Activated T-helper 9 cell treated with anti-CD3 and anti-CD28 coated beads, Interleukin-2, amount 50 U/mL, for 16 hours (primary cell): Measurements from ENCODE around the gene CDH4.

Experiments
- DNase-seq: peaks from one replicate; pipeline ENCODE4 v3.0.0-alpha.2; 2020; ENCODE audit warnings: low read depth

CDH4 gene

DNA sequence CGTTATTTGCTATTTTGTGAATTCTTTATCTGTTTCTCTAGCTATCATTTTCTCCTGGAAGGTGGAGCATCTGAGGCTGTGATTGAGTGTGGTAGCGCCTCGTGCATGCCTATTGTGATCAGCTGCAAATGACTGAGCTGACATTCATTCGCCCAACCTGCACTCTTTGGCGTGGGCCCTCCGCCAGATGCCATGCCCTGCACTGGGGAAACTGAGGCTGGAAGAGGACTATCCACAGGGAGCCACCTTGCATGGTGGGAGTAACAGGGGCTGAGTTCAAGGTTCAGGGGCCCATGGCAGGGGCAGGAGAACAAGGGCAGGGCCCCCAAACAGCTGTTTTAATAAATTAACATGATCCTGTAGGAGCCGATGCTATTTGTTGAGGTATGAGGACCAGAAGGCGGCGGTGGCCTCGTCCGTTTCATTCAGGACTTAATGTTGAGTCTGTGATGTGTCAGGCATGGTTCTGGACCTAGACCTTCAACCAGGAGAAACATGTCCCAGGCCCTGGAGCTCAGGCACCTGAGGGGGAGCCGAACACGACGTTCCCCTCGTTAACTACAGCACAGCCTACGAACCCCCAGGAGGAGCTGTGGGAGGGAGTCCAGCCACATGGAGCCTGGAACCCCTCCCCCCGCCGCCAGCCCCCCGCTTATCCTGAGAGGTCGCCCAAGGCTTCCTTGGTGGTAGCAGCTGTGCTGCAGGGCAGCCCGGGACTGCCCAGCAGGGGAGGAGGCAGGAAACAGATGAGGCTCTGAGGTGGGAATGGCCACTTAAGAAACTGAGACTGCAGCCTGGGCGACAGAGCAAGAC is 242.9 kb downstream of the CDH4 start:
- no peak for DNase-seq

DNA sequence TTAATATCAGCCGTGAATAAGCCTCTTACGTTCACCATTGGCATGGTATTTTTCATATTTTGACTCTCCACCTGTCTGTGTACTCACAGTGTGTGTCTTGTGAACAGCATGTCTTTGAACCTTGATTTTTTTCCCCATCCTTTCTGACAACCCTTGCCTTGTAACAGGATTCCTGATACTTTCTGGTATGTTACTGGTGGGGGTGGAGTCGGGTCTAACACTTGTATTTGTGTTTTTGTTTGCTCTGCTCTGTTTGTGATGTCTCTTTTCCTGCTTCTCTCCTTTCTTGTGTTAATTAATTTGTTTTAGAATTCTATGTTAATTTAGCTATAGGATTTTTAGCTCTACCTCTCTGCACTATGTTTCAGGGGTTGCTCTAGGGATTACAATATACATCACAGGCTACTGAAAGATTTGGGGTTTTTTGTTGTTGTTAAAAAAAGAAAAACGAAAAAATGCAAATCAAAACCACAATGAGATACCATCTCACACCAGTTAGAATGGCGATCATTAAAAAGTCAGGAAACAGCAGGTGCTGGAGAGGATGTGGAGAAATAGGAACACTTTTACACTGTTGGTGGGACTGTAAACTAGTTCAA is 245.1 kb downstream of the CDH4 start:
- no peak for DNase-seq

DNA sequence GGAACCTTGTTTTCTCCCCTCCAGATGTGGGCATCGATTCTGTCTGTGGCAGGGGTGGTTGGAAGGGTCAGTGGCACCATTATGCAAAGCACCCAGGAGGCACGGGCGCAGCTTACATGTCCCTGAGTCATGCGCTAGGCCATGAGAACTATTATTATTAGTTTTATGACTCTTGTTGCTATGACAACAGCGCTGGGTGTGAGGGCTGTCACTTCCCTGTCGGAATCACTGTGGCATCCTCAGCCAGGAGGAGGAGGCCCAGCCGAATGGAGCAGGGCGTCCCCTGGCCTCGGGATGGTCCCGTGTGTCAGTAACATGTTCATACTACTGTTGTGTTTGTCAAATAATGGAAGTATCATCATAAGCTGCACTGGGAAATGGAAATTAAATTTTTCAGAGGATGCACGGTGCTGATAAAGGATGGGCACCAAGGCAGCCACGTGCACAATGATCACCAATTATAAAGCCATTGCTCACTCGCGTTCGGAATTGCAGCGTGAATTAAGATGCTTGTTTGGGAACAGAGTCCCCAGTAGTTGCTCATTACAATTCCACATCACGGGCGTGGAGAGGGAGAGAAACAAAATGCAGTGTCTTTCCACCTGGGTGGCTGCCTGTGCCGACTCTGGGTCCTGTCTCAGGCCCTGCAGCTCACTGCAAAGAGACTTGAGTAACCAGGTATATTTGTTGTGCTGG is 247.9 kb downstream of the CDH4 start:
- DNase-seq: no peak

DNA sequence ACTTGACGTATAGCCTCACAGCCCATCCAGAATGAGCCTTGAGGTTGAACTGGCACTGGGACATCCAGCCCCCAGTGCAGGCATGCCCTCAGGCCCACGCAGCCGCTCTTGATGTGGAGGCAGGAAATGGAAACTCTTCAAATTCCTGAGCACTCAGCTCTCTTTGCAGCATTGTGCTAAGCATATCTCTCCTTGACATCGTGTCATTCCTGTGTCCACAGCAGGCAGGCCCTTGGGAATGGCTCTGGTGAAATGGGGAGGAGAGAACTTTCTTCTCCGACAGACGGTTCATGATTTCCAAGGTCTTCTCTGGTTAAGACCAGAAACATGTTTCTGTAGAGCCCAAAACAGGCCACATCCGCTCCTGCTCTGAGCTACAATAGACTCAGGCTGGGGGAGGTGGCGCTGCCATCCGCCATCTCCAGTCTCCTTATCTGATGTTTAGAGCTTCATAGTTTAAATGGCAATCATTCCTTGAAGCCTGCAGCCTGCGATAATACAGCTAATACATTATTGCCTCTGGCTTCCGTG is 248.8 kb downstream of the CDH4 start:
- DNase-seq: no peak

DNA sequence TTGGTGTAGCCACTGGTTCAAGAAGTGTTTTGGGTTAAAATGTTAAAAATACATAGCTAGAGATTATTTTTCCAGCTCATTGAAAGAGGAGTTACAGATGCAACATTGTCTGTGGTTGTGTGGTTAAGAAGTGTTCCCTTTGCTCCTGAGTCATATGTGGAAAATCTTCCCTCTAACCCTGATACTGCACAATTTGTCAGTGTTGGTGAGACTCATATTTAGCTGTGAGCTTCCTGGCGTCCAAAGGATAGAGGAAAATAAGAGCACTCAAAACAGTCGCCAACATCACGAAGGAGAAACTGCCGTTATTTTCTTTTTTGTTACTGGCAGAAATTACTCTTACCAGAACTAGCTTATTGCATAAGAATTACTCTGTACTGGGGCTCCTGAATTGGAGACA is 250.4 kb downstream of the CDH4 start:
- DNase-seq: no peak

DNA sequence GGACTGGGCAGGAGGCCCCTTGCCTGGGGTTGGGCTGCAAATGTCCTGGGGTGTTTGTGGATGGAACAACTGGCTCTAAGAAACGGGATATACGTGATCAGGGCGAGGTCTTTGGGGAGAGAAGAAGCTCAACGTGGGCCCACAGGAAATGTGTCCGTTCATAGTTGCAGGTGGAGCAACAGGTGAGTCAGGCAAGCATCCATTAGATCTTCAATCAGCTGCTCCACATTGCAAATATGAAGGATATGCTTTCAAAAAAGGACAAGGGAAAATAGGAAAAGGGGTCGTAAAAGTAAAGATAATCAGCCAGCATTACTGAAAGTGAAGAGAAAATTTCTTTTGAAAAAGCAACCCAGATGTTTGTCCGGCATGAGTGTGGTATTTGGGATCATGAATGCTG is 251.0 kb downstream of the CDH4 start:
- no peak for DNase-seq

DNA sequence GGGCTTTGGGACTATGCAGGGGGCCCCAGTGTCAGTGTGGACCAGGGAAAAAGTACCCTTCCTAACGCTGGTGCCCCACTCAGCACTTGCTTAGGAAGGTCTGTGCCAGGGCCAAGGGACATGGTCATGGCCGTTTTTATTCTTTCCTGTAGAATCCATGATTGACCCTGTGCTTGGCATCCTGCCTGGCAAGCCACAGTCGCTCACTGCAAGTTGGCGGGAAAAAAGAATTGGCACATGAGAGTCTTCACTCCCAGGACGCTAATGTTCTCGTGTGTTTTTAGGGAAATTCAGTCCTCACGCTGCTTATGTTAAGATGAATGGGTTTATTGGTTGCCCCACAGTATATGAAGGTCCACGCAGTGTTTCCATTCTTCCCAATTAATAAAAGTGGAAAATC is 253.4 kb downstream of the CDH4 start:
- DNase-seq: no peak

DNA sequence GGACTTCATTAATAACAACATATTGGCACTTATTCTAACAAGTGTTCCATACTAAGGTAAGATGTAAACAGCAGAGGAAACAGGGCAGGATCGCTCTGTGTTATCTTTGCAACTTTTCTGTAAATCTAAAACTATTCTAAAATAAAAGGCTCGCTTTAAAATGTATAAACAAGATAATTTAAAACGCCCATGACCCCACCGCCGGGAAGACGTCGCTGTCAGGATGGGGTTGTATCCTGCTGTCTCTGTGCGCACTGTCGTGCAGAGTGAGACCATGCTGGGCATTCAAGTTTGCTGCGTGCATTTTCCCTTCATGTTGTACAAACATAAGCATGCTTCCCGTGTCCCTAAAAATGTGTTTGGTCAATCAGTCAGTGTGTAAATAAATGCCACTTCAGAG is 255.7 kb downstream of the CDH4 start:
- DNase-seq: no peak

DNA sequence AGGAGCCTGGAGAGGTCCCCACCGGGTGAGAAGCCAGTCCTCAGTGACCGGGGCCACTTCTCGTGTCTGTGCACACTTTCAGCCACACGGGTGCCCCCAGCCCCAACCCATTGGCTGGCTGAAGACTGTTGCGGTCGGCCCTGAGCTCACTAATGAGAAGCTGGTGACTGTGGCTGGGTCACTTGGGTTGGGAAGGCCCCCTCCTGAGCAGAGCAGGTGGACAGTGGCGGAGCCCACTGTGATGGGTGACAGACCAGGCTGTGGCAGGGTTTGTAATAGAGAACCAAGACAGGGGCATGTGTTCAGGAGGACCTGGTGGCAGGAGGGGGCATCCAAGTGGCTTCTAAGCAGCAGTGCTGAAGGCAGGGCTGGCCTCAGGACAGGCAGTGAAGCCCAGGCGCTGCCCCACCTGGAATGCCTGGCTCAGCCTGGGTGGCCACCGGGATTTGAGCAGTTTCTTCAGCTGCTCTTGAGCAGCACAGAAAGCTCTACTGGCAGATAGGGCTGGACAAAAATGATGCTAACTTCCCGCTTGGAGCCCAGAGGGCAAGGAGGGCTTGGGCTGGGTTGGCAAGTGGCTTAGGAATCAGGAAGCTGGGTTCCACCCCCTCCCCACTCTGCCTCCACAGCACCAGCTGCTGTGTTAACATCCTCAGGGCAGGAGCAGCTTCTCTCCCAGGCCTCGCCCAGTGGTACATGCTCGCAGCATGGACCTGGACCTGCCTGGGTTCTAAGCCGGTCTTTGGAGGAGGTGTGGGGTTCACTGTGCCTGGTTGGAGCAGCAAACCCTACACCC is 256.4 kb downstream of the CDH4 start:
- DNase-seq: no peak

DNA sequence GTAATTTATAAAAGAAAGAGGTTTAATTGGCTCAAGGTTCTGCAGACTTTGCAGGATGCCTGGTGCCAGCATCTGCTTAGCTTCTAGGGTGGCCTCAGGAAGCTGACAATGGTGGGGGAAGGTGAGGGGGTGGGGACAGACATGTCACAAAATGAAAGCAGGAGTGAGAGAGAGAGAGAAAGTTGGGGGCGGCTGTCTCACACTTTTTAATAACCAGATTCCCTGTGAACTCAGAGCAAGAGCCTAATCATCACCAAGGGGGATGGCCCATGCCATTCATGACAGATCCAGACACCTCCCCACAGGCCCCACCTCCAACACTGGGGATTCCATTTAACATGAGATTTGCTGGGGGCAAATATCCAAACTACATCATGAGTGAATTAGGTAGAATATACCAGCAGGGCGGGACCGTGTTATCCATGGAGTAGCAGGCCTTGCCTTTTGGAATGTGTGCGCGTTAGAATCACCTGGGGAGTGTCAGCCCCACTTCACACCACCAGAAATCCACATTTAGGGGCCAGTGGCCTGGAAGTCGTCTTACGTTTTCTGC is 258.8 kb downstream of the CDH4 start:
- DNase-seq: no peak

DNA sequence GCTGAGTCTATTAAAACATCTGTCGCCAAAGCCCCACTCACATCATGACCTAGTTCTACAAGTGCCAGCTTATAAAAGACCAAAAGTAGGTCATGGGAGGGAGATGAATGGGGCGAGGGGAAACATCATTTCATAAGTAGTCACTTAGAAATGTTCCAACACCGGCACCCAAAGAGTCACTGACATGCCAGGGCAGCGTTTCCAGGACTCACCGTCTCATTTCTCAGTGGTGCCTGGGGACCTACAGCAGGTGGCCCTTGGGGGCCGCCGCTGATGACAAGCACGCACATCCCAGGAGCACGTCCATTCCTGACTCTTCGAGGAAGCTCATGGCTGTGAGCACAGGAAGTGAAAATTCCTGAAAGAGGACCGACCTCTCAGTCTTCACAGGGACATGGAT is 260.4 kb downstream of the CDH4 start:
- no peak for DNase-seq

DNA sequence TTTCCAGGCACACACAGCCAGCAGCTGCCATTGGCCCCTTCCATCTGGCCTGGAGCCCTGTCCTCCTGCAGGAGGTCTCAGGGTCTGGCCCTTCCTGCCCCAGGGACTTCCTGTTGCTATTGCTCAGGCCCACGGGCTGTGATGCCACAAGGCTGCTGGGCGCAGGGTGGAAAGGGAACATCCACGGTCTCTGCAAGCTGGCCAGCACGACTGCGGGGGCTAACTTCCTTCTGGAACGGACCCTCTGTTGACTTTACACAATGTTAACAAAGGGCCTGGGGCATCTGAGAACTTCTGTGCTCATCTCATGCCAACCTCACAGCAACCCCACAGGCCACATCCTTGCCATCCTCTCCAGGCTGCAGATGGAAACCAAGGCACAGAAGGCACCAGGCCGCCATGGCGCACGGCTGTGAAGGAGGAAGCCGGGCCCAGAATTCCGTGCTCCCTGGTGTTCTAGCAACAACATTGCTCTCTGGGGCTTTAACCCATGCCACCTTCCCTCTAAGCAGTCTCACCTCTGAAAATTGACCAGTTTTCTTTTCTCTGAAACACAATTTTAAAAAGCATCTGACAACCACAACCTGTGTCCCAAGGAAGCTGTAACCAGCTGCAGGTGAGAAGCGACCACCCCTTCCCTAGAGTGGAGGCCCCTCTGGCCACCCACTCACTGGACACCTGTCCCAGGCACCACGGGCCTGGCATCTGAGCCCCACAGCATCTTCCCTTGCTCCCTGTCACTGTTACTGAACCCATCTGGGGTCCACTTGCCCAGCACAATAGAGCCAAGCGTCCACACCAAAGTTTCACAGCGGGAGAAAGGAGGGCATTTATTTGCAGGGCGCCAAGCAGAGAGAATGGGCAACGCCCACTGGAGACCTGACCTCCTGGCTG is 261.3 kb downstream of the CDH4 start:
- no peak for DNase-seq

DNA sequence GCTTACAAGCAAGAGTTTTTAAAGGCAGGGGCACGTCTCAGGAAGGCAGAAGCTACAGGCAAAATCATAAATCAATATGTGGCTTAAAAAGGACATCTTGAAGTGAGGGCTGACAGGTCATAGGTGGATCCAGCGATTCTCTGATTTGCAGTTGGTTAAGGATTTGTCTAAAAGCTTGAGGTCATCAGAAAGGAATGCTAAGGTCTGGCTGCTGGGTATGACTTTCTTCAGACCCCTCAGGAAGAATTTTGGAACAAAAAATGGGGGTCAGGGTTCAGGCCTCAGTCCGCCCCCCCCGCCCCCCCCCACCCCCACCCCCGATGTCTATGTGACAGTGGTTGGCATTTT is 261.9 kb downstream of the CDH4 start:
- DNase-seq: no peak

DNA sequence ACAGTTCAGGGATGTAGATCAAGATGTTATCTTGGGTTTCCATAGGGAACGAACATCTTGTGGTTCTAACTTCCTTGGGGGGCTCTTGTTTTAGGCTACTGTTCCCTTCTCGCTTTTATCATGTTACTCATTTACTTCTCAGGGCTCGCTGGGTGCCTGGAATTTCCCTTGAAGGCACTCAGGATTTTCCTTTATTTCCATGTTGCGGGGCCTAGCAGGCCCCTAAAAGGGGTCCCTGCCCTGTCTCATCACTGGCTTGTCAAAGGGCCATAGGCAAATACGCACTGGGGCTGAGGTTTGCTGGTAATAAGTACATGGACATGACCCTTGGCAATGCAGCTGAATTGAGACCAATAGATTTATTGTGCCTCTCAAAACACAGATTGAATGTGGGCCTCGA is 262.3 kb downstream of the CDH4 start:
- DNase-seq: no peak

DNA sequence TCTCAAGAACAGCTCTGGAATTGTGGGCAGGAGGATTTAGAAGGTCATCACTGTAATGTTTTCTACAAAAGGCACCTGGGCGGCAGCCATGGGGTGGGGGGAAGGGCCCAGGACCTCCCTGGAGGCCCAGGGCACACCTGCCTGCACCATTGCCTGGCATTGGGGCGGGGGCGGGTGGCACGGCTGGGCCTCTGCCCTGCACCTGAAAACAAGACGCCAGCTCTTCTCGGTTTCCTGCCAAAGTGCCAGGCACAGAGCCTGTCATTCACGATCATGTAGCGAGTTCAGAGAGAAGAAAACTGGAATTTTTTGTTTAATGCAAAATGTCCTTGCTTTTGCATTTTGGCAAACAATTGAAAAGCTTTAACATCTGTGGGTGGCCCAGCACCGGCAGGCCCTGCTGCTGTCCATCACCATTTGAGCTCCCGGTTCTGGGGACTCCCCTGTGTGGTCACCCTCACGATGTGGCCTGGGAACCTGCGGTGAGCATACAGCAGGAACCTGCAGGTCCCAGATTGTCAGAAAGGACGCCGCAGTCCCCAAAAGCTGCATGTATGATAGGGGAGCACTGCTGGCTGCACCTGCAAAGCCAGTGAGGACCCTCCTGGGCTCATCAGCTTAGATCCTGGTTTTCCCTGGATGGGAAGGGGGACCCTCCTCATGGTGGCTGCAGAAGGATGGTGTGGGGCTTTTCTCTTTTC is 262.9 kb downstream of the CDH4 start:
- no peak for DNase-seq

DNA sequence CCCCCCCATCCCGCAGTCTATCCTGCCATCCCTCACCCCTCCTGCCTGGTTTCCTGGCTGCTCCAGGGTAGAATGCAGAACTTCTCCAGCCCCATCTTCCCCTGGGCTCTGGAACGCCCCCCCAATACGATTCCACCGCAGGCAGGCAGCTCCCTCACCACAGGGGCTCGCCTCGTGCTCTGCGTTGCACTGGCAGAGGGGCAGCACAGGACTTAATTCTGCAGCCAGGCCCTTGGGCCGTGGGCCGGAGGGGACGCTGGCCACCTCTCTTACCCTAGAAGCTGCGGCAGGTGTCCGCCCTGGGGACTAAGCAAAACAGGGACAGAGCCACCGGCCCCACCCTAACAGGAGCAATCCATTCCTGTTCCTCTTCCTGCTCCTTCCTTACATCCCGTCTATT is 263.9 kb downstream of the CDH4 start:
- DNase-seq: no peak

DNA sequence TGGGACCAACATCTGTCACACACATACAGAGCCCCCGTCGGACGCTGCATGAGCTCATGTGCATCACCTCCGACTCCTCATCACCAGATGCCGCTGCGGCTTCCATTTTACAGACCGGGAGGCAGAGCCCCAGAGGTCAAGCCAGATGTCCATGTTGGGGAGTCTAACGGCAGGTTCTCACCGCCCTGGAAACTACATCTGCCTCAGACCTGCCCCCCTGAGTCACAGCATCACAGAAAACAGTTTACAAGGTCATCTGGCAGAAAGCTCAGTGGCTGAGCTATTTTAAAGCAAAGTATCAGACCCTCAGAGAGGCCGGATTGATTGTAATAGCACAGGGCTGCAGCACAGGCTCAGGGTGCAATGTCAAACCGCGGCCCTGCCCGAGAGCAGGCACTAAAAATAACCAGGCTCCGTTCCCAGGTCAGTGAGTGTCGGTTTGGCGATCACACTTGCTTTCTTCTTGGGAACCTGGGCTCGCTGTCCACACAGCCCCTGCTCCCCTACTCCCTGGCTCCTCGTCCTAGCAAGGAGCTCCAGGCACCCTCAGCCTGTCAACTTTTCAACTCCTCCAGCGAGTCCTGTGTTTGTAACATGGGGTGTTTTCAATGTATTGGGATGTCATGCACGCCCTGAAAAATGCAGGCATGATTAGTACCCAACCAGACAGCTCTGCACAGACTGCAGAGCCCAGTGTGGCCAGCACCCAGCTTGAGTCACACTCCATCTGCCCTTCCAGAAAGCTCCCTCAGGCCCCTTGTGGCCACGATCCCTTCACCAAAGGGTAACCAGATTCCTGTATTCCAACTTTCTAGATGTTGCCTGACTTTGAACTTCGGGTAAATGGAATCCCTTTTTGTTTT is 264.5 kb downstream of the CDH4 start:
- no peak for DNase-seq

DNA sequence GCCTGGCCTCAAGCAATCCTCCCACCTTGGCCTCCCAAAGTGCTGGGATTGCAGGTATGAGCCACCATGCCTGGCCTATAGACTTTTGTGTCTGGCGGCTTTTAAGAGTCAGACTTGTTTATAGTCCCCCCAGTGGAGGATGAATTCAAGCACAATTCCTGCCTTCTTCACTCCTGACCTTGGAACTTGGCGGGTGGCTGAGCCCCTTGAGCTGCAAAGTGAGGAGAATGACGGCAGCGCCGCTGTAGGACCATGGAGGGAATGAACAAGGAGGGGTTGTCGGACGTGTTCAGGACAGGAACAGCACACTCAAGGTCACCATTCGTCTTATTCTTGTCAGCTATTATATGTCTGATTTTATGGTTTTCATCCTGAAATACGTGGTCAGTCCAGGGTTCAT is 265.4 kb downstream of the CDH4 start:
- no peak for DNase-seq

DNA sequence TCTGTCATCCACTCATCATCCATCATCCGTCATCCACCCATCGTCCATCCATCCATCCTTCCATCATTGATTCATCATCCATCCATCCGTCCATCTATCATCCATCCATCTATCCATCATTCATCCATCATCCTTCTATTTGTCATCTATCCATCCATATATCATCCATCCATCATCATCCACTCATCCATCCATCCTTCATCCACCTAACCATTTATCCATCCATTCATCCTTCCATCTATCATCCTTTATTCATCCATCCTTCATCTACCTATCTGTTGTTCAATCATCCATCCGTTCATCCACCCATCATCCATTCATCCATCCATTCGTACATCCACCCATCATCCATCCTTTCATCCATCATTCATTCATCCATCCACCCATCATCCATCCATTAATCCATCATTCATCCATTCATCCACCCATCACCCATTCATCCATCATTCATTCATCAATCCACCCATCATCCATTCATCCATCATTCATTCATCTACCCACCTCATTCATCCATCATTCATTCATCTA is 266.4 kb downstream of the CDH4 start:
- DNase-seq: no peak
